ENCODE measurements around the gene C10orf53. TPM values are rescaled to one million over a fixed set of nuclear protein-coding genes. Genes with fewer than 3 reads are reported as not detected.
A peak's percentile ranks its signal among the peaks of the same experiment; 100 is the strongest.

The C10orf53 gene
- total RNA-seq, 1 donor from 2014 or later: not detected

- DNase-seq (ENCODE audit: low spot score in 2 of 2) (no peak), FAIRE-seq (no peak)
Observed at GRCh38 chr10:49735848-49736563, 56.6 kb downstream of the C10orf53 start.

- no peak for DNase-seq (ENCODE audit: low spot score in 2 of 2)
- no peak for FAIRE-seq
Observed at GRCh38 chr10:49736564-49737113, 57.2 kb downstream of the C10orf53 start.

DNA sequence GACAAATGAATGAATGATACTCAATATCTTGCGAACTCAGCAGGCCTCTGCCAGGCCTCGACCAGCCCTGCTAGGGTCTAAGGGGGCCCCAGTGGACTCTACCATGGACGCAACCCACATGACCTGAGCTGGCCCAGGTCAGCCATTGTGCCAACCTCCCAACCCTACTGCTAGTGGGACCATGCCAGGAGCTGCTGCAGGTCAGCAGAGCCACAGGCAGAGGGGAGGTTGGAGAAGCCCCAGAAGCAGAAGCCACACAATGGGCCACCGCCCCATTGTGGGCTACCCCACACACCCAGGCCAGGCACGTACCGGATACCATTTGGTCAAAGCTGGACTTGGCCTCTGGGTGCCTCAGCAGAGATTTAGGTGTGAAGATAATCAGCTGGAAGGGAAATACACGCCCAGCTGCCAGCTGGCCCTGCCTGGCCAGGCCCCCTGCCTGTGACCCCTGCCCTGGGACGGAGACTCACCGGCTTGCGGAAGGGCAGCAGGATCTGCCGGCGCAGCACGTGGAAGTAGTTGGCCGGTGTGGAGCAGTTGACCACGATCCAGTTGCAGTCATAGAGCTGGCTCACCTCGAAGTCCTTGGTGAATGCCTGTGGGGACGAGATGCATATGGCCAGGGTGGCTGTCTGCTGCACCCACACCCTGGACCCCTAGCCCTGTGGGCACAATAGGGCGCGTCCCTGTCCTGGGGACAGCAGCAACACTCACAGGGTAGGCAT is 58.2 kb downstream of the C10orf53 start:
- FAIRE-seq (no peak), DNase-seq (ENCODE audit: low spot score in 2 of 2) (no peak)

- FAIRE-seq: no peak
- DNase-seq (ENCODE audit: low spot score in 2 of 2): no peak
Observed at GRCh38 chr10:49738616-49739360, 59.3 kb downstream of the C10orf53 start.

DNA sequence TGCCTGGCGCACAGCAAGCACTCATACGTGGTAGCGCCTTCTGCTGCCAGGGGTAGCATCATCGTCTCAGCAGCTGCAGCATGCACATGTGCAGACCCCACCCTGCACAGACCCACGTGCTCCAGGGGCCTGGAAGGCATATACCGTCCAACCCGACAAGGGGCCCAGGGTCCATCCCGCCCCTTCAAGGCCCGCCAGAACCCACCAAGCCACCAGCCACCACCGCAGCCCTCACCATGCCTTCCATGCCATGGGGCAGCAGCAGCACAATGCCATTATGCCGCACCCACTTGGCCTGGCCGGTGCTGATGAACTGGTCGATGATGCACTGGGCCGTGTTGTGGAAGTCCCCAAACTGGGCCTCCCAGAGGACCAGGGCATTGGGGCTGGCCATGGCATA is 60.0 kb downstream of the C10orf53 start:
- DNase-seq (ENCODE audit: low spot score in 2 of 2) (no peak), FAIRE-seq (no peak)

GRCh38 chr10:49740346-49741107 is 61.1 kb downstream of the C10orf53 start:
- DNase-seq (ENCODE audit: low spot score in 2 of 2) (no peak), FAIRE-seq (no peak)

GRCh38 chr10:49741108-49741995 is 61.9 kb downstream of the C10orf53 start:
- FAIRE-seq: no peak

DNA sequence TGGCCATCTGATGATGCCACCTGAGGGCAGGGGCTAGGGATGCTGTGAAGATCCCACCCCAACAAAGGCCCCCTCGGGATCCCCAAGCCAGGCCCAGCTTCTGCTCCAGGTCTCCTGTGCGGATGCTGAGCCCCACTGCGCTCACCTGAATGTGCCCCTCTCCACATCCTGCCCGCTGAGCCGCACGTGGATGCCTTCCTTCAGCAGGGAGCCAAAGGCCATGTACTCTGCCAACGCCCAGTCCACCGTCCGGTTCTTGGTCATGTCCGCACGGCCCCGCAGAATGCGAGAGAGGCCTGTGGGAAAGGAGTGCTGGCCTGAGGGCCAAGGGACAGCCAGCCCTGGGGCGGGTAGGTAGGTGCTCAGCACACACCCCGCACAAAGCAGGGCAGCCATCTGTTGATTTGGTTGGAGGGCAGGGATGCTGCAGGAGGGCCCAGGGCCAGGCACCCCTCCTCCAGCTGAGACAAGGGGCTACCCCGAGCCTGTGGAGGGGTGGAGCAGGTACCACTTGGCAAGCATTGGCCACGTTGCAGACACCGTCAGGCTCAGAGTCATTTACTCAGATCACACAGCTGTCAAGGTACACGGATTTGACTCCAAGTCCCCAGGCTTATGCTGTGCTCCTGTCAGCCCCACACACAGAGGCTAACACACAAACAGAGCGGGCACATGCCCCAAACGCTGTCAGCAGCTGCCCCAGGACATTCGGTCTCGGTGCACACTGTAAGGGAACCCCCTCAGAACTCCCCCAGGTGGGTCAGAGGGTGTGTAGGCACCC is 63.4 kb downstream of the C10orf53 start:
- DNase-seq (ENCODE audit: low spot score in 2 of 2): no peak
- no peak for FAIRE-seq

More at GRCh38 chr10:49741108-49741995, 61.9 kb downstream of the C10orf53 start:
- DNase-seq (ENCODE audit: low spot score in 2 of 2): no peak

DNA sequence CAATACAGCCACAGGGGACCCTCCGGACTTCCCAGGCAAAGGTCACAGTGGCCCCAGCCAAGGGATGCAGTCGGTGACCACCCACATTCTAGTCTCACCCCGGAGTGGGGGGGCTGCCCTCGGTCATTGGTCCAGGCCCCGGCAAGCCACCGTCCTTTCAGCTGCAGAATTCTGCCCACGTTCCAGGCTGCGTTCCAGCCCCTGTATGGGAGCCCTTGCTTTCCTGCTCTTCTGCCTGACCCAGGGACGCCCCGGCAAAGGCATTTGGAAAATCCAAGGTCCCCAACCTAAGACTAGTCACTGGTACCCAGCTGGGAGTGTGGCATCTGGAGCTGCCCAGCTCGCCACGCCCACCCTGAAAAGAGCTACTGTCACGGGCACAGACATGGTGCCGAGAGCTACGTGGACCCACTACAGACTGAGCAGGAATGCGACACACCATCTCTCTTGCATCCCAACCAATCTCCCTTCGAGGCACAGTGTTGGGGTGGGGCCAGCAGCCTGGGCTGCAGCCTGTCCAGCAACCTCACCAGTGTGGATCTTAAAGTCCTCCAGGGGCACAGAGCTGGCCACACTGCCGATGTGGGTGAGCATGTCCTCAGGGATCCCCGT is 64.1 kb downstream of the C10orf53 start:
- FAIRE-seq (no peak), DNase-seq (ENCODE audit: low spot score in 2 of 2) (no peak)

DNA sequence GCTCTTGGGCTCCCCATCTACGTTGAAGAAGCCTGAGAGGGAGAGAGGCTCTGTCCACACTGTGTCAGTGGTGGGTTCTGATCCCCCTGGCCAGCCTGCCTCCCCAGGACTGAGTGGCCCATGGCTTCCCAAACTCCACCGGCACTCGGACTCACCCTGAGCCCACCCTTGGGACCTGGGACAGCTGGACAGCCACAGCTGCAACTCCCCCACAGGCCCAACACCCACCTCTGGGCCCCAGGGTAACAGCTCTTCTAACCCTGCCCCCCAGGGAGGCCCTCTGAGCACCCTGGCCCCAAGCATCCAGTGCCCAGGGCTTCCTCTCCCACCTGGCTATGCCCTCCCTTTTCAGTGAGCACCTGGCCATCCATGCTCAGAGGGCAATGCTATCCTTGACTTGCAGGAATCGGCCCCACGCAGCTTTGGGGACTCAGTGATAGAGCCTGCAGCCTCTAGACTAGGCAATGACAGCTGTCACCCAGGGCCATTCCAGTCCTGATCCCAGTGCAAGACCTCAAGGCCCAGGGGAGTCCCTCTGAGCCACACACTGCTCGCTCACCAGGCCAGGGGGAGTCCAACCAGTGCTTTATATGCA is 64.7 kb downstream of the C10orf53 start:
- FAIRE-seq (no peak), DNase-seq (ENCODE audit: low spot score in 2 of 2) (no peak)

DNA sequence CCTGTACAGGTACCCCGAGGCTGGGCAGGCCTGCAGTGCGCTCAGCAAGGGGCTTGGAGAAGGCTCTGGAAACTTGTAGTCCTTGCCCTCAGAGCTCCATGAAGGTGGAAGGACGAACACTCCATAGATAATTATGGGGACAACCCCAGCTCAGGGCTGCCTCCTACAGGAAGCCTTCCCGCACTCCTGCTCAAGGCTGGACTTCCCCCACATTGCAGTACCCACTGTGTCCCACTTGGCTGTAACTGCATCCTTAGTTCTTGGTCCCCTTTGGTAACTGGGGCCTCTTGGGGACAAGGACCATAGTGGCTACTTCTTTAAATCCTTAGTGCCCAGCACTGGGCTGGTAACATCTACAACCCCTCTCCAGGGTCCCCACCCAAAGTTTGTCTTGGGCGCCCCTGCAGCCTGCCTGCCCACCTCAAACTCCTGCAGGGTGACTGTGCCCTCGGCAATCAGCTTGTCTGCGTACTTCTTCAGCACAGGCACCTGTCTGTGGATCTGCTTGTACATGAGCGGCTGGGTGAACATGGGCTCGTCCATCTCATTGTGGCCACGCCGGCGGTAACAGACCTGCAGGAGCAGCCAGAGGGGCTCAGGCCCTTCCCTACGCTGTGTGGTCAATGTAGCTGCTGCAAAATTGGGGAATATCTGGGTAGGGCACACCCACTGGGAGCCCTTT is 65.6 kb downstream of the C10orf53 start:
- no peak for FAIRE-seq
- DNase-seq (ENCODE audit: low spot score in 2 of 2): no peak

GRCh38 chr10:49745756-49746155 is 66.3 kb downstream of the C10orf53 start:
- no peak for FAIRE-seq
- DNase-seq (ENCODE audit: low spot score in 2 of 2): no peak

GRCh38 chr10:49746626-49747302 is 67.3 kb downstream of the C10orf53 start:
- DNase-seq (ENCODE audit: low spot score in 2 of 2) (peak in 1 of 2 donors; percentile 5), FAIRE-seq (no peak)

All from frontal cortex (tissue), 4 donors.